ENCODE measurements around the gene SLC23A2.

SLC23A2 gene

DNA sequence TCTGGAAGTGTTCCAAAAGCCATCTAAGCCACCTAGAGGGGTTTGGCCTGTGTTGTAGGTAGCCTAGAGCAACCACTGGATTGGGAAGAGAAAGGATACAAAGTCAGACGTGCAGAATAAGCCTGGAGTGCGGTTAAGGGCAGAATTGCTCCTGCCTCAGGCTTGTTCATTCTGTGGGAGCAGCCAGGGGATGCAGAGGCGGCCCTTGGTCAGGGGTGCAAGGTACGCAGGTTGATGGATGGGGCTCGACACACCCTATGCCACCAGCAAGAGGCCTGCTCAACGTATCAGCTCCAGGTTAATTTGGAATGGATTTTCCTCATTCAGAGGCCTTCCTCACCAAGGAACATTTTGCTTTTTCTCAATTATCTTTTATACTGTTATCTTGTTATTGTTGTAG lies 129.8 kb downstream of the SLC23A2 start (continued):
- TF ChIP-seq CTCF (tag by site-specific recombination; IDR thresholded peaks at IDR 0.05): no peak
- no peak for TF ChIP-seq ZBTB21 (tag by site-specific recombination; IDR thresholded peaks at IDR 0.05)
- TF ChIP-seq TSHZ1 (tag by site-specific recombination; IDR thresholded peaks at IDR 0.05; ENCODE audit: borderline replicate concordance): no peak
- no peak for TF ChIP-seq ZNF624 (tag by site-specific recombination; IDR thresholded peaks at IDR 0.05)
- TF ChIP-seq AEBP2 (tag by site-specific recombination; IDR thresholded peaks at IDR 0.05; ENCODE audit: borderline replicate concordance): no peak
- no peak for TF ChIP-seq ZNF248 (tag by site-specific recombination; IDR thresholded peaks at IDR 0.05)
- TF ChIP-seq GLI2 (tag by site-specific recombination; IDR thresholded peaks at IDR 0.05; ENCODE audit: borderline replicate concordance, low read depth): no peak

GRCh38 chr20:4870906-4871305 lies 130.4 kb downstream of the SLC23A2 start:
- POLR2A ChIA-PET: no interaction called here
- Histone ChIP-seq H3K4me3 (ENCODE audit: low read depth, low read length) (no peak overlapping the region), H3K36me3 (ENCODE audit: control insufficient read depth in 2 of 2, insufficient read depth in 1 of 2, low read length in 2 of 2) (peaks cover 13 to 83% of the 10 kb centered on the region in 2 experiments), H3K4me1 (ENCODE audit: control insufficient read depth, insufficient read depth, low read length) (peaks cover 7% of the 10 kb centered on the region), H3K9me3 (ENCODE audit: control insufficient read depth, insufficient read depth, low read depth, low read length) (no peaks in the 10 kb centered on the region), H3K27ac (ENCODE audit: extremely low read depth, low read depth, low read length) (no peak overlapping the region)
- no peak for TF ChIP-seq YY1 (tag by site-specific recombination; IDR thresholded peaks at IDR 0.05)
- no peak for TF ChIP-seq ZNF514 (tag by site-specific recombination; IDR thresholded peaks at IDR 0.05)
- CTCF ChIA-PET: no interaction called here

GRCh38 chr20:4869290-4870193 lies 131.8 kb downstream of the SLC23A2 start:
- peaks cover 4% of the 10 kb centered on the region; the same call in 1 of the 2 replicates for H3K4me1 ChIP-seq (ENCODE audit: control insufficient read depth, insufficient read depth, low read length)
- H3K9me3 ChIP-seq (ENCODE audit: control insufficient read depth, insufficient read depth, low read depth, low read length): no peaks in the 10 kb centered on the region
- H3K36me3 ChIP-seq (ENCODE audit: control insufficient read depth in 2 of 2, insufficient read depth in 1 of 2, low read length in 2 of 2): peaks cover 13 to 78% of the 10 kb centered on the region in 2 experiments
- no peak for TF ChIP-seq ZNF521 (tag by site-specific recombination; IDR thresholded peaks at IDR 0.05)
- no peak for TF ChIP-seq ZNF157 (tag by site-specific recombination; IDR thresholded peaks at IDR 0.05)
- no peak for TF ChIP-seq PBX3 (CRISPR knock-in tag; IDR thresholded peaks at IDR 0.05)
- TF ChIP-seq ZNF629 (tag by site-specific recombination; IDR thresholded peaks at IDR 0.05): 0 out of 2 replicates have a peak, but pooled peaks have one; percentile 28
- ChIA-PET POLR2A (interaction anchor here (0.7 kb wide), 1 partner anchor 17 kb away, joined by 3 read pairs; no protein-coding TSS in a partner anchor), CTCF (no interaction called here)
- no peak overlapping the region for H3K4me3 ChIP-seq (ENCODE audit: low read depth, low read length)
- H3K27ac ChIP-seq (ENCODE audit: extremely low read depth, low read depth, low read length): no peak overlapping the region

Measured in HEK293 (cell line).